GM19240 (cell line): ENCODE results near the gene GPC2.

ENCODE experiments used
- DNase-seq: peaks from one replicate; pipeline ENCODE4 v3.0.0; 2011; ENCODE audit warnings: low spot score; ENCODE audit not compliant: insufficient read length

The GPC2 gene

GRCh38 chr7:100122067-100122466 lies 55.1 kb downstream of the GPC2 start:
- DNase-seq: no peak

GRCh38 chr7:100120733-100121036 lies 56.5 kb downstream of the GPC2 start:
- DNase-seq: no peak

- DNase-seq: no peak
These were observed 57.0 kb downstream of the GPC2 start for GRCh38 chr7:100119970-100120732.
